Keratinocyte (primary cell): ENCODE measurements around the gene DIRAS3.

ENCODE experiments used
- EZH2 ChIP-seq: IDR thresholded peaks from one replicate; pipeline ENCODE4 v1.6.1; 2012; ENCODE audit warnings: inconsistent platforms, mild to moderate bottlenecking, low read length, moderate library complexity
- TF ChIP-seq, protein P1 (sequence below), 3 experiments: IDR thresholded peaks in 1 of 3; conservative IDR thresholded peaks in 1 of 3; optimal IDR thresholded peaks in 1 of 3; 2 replicates in 2 of 3; 3 replicates in 1 of 3; pipeline versions ENCODE3 to v1.5.1; 2011; ENCODE audit warnings: low read length in 3 of 3, mild to moderate bottlenecking in 3 of 3, moderate library complexity in 2 of 3, control low read depth in 1 of 3, inconsistent platforms in 1 of 3; ENCODE audit not compliant: insufficient read depth in 2 of 3; ENCODE audit errors: extremely low read depth in 1 of 3

DNA sequence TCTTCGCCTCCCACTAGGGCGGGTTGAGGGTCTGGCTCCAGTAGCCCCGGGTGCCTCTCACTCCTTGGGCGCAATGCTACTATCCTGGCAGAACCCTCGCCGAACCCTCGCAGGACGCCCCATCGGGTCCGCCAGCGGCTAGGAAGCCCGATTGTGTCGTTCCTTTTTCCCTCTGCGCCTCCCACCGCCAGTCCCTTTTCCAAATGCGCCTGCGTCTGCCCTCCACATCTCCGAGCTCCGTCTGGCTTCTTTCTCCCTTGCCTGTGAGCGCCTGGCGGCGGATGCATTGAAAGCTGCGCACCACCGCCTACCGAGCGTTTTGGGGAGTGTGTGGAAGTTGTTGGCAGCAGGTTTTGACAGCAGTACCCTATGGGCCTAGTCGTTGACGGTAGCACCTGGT is 1.0 kb upstream of the DIRAS3 start:
- TF ChIP-seq, protein P1, sequence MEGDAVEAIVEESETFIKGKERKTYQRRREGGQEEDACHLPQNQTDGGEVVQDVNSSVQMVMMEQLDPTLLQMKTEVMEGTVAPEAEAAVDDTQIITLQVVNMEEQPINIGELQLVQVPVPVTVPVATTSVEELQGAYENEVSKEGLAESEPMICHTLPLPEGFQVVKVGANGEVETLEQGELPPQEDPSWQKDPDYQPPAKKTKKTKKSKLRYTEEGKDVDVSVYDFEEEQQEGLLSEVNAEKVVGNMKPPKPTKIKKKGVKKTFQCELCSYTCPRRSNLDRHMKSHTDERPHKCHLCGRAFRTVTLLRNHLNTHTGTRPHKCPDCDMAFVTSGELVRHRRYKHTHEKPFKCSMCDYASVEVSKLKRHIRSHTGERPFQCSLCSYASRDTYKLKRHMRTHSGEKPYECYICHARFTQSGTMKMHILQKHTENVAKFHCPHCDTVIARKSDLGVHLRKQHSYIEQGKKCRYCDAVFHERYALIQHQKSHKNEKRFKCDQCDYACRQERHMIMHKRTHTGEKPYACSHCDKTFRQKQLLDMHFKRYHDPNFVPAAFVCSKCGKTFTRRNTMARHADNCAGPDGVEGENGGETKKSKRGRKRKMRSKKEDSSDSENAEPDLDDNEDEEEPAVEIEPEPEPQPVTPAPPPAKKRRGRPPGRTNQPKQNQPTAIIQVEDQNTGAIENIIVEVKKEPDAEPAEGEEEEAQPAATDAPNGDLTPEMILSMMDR (optimal IDR thresholded peaks at IDR 0.05 in 1 of 3, IDR thresholded peaks at IDR 0.05 in 1 of 3, conservative IDR thresholded peaks at IDR 0.05 in 1 of 3; ENCODE audit: extremely low read depth in 1 of 3, insufficient read depth in 2 of 3, low read length in 3 of 3): peak; percentile 53 to 58 (median 54)
- no peak for TF ChIP-seq EZH2
